ENCODE measurements around the gene IL11RA. TPM values are rescaled to one million over a fixed set of nuclear protein-coding genes. Genes with fewer than 3 reads are reported as not detected.
A peak's percentile ranks its signal among the peaks of the same experiment; 100 is the strongest.

The IL11RA gene
- total and polyA plus RNA-seq, 9 of the 15 experiments (the other 6 are each of a cell fraction or from before 2014, with no cell fraction given) = 0.11 to 5.8 (median 2.8) TPM

- TF ChIP-seq, protein P1, sequence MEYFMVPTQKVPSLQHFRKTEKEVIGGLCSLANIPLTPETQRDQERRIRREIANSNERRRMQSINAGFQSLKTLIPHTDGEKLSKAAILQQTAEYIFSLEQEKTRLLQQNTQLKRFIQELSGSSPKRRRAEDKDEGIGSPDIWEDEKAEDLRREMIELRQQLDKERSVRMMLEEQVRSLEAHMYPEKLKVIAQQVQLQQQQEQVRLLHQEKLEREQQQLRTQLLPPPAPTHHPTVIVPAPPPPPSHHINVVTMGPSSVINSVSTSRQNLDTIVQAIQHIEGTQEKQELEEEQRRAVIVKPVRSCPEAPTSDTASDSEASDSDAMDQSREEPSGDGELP (CRISPR knock-in tag; IDR thresholded peaks at IDR 0.05; ENCODE audit: borderline replicate concordance) = no peak
- TF ChIP-seq CLOCK (CRISPR knock-in tag; IDR thresholded peaks at IDR 0.05; ENCODE audit: borderline replicate concordance) (no peak), THRB (CRISPR knock-in tag; conservative IDR thresholded peaks at IDR 0.05) (no peak), CTBP1 (IDR thresholded peaks at IDR 0.05; ENCODE audit: borderline replicate concordance) (0 out of 2 replicates have a peak, but pooled peaks have one; percentile 23), REST (IDR thresholded peaks at IDR 0.05; ENCODE audit: borderline replicate concordance) (0 out of 2 replicates have a peak, but pooled peaks have one; percentile 12), REST (CRISPR knock-in tag; IDR thresholded peaks at IDR 0.05; ENCODE audit: low read depth) (no peak), SAFB2 (IDR thresholded peaks at IDR 0.05; ENCODE audit: borderline replicate concordance, low read depth, low read length, severe bottlenecking) (no peak), ESRRA (IDR thresholded peaks at IDR 0.05; ENCODE audit: borderline replicate concordance, low read depth) (no peak), ZNF717 (CRISPR knock-in tag; IDR thresholded peaks at IDR 0.05) (no peak), DPF2 (IDR thresholded peaks at IDR 0.05) (no peak)
- TF ChIP-seq, protein P2, sequence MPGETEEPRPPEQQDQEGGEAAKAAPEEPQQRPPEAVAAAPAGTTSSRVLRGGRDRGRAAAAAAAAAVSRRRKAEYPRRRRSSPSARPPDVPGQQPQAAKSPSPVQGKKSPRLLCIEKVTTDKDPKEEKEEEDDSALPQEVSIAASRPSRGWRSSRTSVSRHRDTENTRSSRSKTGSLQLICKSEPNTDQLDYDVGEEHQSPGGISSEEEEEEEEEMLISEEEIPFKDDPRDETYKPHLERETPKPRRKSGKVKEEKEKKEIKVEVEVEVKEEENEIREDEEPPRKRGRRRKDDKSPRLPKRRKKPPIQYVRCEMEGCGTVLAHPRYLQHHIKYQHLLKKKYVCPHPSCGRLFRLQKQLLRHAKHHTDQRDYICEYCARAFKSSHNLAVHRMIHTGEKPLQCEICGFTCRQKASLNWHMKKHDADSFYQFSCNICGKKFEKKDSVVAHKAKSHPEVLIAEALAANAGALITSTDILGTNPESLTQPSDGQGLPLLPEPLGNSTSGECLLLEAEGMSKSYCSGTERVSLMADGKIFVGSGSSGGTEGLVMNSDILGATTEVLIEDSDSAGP (CRISPR knock-in tag; IDR thresholded peaks at IDR 0.05) = no peak
These were observed 49.2 kb downstream of the IL11RA start (continued) for GRCh38 chr9:34701023-34701768.
